A549 (cell line): ENCODE measurements around the gene METRNL. TPM values are rescaled to one million over a fixed set of nuclear protein-coding genes. Genes with fewer than 3 reads are reported as not detected.
A peak's percentile ranks its signal among the peaks of the same experiment; 100 is the strongest.

ENCODE experiments used
- ATAC-seq, 2 experiments: fragments of 200-7000 bp in 1 of 2; fragments of >200 bp in 1 of 2; cut with Nextera tagmentation in 1 of 2; cut with Tn5 transposase in 1 of 2; 3 replicates each; pipeline versions ENCODE4 v1.8.0 to v1.9.1; 2018 to 2020; ENCODE audit warnings: mild to moderate bottlenecking in 1 of 2, moderate library complexity in 1 of 2
- CTCF ChIA-PET: fragments of 300-600 bp; sonication (Branson Sonifier 250); formaldehyde crosslinking; extraction: SDS; loops from one replicate; lab custom pipeline; 2021; ENCODE audit warnings: antibody characterized with exemption, inconsistent platforms; lab: Yijun Ruan, JAX
- POLR2A ChIA-PET: fragments of 350-600 bp; formaldehyde crosslinking; extraction: SDS; loops from one replicate; lab custom pipeline; 2021; ENCODE audit warnings: antibody characterized with exemption, inconsistent platforms; lab: Yijun Ruan, JAX
- DNase-seq, 2 experiments: peaks; one replicate each; pipeline versions ENCODE4 v3.0.0 to v3.0.0-alpha.2; 2011 to 2016; ENCODE audit warnings: low read depth in 1 of 2, low spot score in 1 of 2
- FAIRE-seq: peaks from 2 replicates; lab custom pipeline; 2011; peaks lifted over from hg19 to GRCh38; lab: Jason Lieb, UNC
- H3K27ac ChIP-seq, 2 experiments: fragments of >200 bp; sonication (Bioruptor Twin); formaldehyde crosslinking; 3 replicates each; pipeline ENCODE4 v1.5.1; 2016 to 2017
- H3K4me1 ChIP-seq: fragments of >200 bp; sonication (Bioruptor Twin); formaldehyde crosslinking; 3 replicates; pipeline ENCODE4 v1.6.1; 2016
- H3K4me2 ChIP-seq: fragments of >200 bp; sonication (Bioruptor Twin); formaldehyde crosslinking; 3 replicates; pipeline ENCODE4 v1.6.1; 2016
- H3K4me3 ChIP-seq: fragments of >200 bp; sonication (Bioruptor Twin); formaldehyde crosslinking; 3 replicates; pipeline ENCODE4 v1.5.1; 2016
- H3K9me3 ChIP-seq: fragments of >200 bp; sonication (Bioruptor Twin); formaldehyde crosslinking; 3 replicates; pipeline ENCODE4 v1.6.1; 2016
- BHLHE40 ChIP-seq: IDR thresholded peaks from 2 replicates; pipeline ENCODE4 v1.6.1; 2012; ENCODE audit warnings: low read depth, low read length, inconsistent platforms
- CBX2 ChIP-seq: fragments of 200-600 bp; sonication (generic); IDR thresholded peaks from 2 replicates; pipeline ENCODE4 v1.6.1; 2016; ENCODE audit warnings: low read depth, mild to moderate bottlenecking, borderline replicate concordance
- CEBPB ChIP-seq, 2 experiments: fragments of >200 bp in 1 of 2; sonication (Bioruptor Twin) in 1 of 2; formaldehyde crosslinking in 1 of 2; IDR thresholded peaks; 2 replicates each; pipeline ENCODE4 v1.6.1; 2012 to 2016
- CHD2 ChIP-seq: fragments of 150-350 bp; IDR thresholded peaks from 2 replicates; pipeline ENCODE4 v1.6.1; 2014; ENCODE audit warnings: low read length; ENCODE audit not compliant: partially characterized antibody
- E2F6 ChIP-seq: IDR thresholded peaks from 2 replicates; pipeline ENCODE4 v1.6.1; 2012; ENCODE audit warnings: low read depth, borderline replicate concordance
- ESRRA ChIP-seq: fragments of 150-350 bp; IDR thresholded peaks from 2 replicates; pipeline ENCODE4 v1.6.1; 2014; ENCODE audit warnings: mild to moderate bottlenecking, low read length, borderline replicate concordance
- FOSL2 ChIP-seq, 2 experiments: fragments of 450-650 bp in 1 of 2; fragments of >200 bp in 1 of 2; sonication (Bioruptor Twin) in 1 of 2; formaldehyde crosslinking; IDR thresholded peaks; 2 replicates each; pipeline versions ENCODE4 v1.5.0 to v1.6.1; 2016 to 2020; ENCODE audit warnings: mild to moderate bottlenecking in 1 of 2, moderate library complexity in 1 of 2
- HOXA7 ChIP-seq: fragments of 250-450 bp; sonication (Bioruptor Pico); IDR thresholded peaks from 2 replicates; pipeline ENCODE4 v1.5.0; 2020; ENCODE audit warnings: mild to moderate bottlenecking, moderate library complexity
- JUNB ChIP-seq: fragments of >200 bp; sonication (Bioruptor Twin); formaldehyde crosslinking; IDR thresholded peaks from 2 replicates; pipeline ENCODE4 v1.6.1; 2016
- MAFK ChIP-seq: fragments of 450-650 bp; IDR thresholded peaks from 2 replicates; pipeline ENCODE4 v1.6.1; 2014; ENCODE audit not compliant: partially characterized antibody
- NPAS2 ChIP-seq: fragments of 250-450 bp; sonication (Bioruptor Pico); IDR thresholded peaks from 2 replicates; pipeline ENCODE4 v1.8.0; 2022; ENCODE audit warnings: mild to moderate bottlenecking, moderate library complexity, borderline replicate concordance
- PHF8 ChIP-seq: fragments of 200-600 bp; sonication (generic); IDR thresholded peaks from 2 replicates; pipeline ENCODE4 v1.6.1; 2016; ENCODE audit warnings: low read depth, mild to moderate bottlenecking, antibody characterized with exemption, moderate library complexity, borderline replicate concordance
- RAD21 ChIP-seq, 2 experiments: fragments of >200 bp in 1 of 2; sonication (Bioruptor Twin) in 1 of 2; formaldehyde crosslinking in 1 of 2; IDR thresholded peaks in 1 of 2; conservative IDR thresholded peaks in 1 of 2; 2 replicates in 1 of 2; 3 replicates in 1 of 2; pipeline ENCODE4 v1.6.1; 2012 to 2018; ENCODE audit warnings: inconsistent platforms in 1 of 2
- RNF2 ChIP-seq: fragments of 200-600 bp; sonication (generic); IDR thresholded peaks from 2 replicates; pipeline ENCODE4 v1.6.1; 2016; ENCODE audit warnings: low read depth, mild to moderate bottlenecking, antibody characterized with exemption, moderate library complexity, borderline replicate concordance
- SREBF2 ChIP-seq: fragments of 450-650 bp; IDR thresholded peaks from 2 replicates; pipeline ENCODE4 v1.6.1; 2014; ENCODE audit warnings: mild to moderate bottlenecking, moderate library complexity
- ZC3H11A ChIP-seq: fragments of 450-650 bp; IDR thresholded peaks from 2 replicates; pipeline ENCODE4 v1.6.1; 2014; ENCODE audit warnings: antibody characterized with exemption, mild to moderate bottlenecking
- WGBS: methylation state at CpG from one replicate; pipeline ENCODE4 v1.1.6; 2017; ENCODE audit errors: missing lambda C conversion rate; 5-methylcytosine and 5-hydroxymethylcytosine counted together
- polyA plus RNA-seq, 4 experiments: library from polyadenylated mRNA; depleted of rRNA in 3 of 4; stranded (reverse); fragments of >200 nt; fragmentation: RNase III in 1 of 4; extraction: RNeasy Plus Mini Kit Qiagen cat#74134 plus additional on column Dnase treatment in 1 of 4; gene quantifications; 2 replicates in 3 of 4; 3 replicates in 1 of 4; pipeline ENCODE4 v1.2.3, GENCODE V29; 2011 to 2017
- TF ChIP-seq, protein P1 (sequence below): fragments of 200-600 bp; sonication (generic); IDR thresholded peaks from 2 replicates; pipeline ENCODE4 v1.6.1; 2016; ENCODE audit warnings: antibody characterized with exemption, mild to moderate bottlenecking, moderate library complexity
- TF ChIP-seq, protein P2 (sequence below): IDR thresholded peaks from 2 replicates; pipeline ENCODE4 v1.6.1; 2012

METRNL gene
- polyA plus RNA-seq, 2 of the 4 experiments (the other 2 are of a cell fraction), result 1.7 to 6.4 TPM

DNA sequence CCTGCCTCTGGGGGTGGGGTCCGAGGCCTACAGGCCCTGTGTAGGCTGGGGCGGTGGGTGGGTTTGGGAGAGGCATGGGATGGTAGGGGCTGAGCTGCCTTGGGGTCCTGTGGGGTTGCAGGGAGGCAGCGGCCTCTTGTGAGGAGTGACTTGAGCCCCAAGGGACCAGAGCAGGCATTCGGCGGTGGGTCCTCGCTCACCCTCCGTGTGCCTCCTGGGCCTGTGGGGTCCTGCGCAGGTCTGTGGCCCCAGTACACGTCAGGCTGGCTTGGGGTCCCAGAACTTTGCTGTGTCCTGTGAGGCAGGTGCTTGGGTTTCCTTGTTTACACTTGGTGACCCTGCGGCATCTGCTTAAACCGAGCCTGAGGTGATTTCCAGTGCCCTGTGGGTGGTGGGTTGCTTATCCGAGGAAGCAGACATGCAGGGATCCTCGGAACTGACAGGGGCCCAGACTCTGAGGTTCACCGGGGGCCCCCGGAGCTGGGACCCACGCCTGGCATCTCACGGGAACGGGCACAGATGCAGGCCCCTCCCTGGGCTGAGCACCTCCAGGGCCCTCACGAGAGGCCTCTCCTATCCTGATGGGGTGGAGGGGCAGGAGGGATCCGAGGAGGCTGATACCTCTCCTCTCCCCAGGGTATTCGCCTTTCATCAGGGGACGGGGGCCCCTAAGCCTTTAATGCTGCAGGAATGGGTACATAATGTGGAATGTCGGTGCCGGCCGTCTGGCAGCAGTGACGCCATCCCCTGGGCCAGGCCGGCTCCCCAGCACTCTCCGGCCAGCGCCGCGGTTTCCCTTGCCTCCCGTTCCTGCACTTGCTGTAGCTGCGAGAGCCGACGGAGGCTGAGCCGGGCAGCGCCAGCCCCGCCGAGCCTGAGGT lies 7.7 kb downstream of the METRNL start:
- CTCF ChIA-PET, result interaction anchor here (0.9 kb wide), 1 partner anchor 18 kb away, joined by 4 read pairs; no protein-coding TSS in a partner anchor
- POLR2A ChIA-PET, result no interaction called here
- H3K9me3 ChIP-seq, result no peaks in the 10 kb centered on the region
- no peak overlapping the region for H3K4me3 ChIP-seq
- DNase-seq, result no peak
- TF ChIP-seq RNF2 (no peak), RAD21 (conservative IDR thresholded peaks at IDR 0.05 in 1 of 2, IDR thresholded peaks at IDR 0.05 in 1 of 2) (no peak), JUNB (no peak), FOSL2 (IDR thresholded peaks at IDR 0.05) (no peak), FOSL2 (CRISPR knock-in tag; IDR thresholded peaks at IDR 0.05) (no peak), CEBPB (IDR thresholded peaks at IDR 0.05) (no peak), CBX2 (no peak), BHLHE40 (no peak), CHD2 (no peak), SREBF2 (no peak), ESRRA (no peak), NPAS2 (CRISPR knock-in tag) (no peak), E2F6 (no peak), HOXA7 (CRISPR knock-in tag) (no peak), PHF8 (no peak), ZC3H11A (no peak)
- TF ChIP-seq, protein P1, sequence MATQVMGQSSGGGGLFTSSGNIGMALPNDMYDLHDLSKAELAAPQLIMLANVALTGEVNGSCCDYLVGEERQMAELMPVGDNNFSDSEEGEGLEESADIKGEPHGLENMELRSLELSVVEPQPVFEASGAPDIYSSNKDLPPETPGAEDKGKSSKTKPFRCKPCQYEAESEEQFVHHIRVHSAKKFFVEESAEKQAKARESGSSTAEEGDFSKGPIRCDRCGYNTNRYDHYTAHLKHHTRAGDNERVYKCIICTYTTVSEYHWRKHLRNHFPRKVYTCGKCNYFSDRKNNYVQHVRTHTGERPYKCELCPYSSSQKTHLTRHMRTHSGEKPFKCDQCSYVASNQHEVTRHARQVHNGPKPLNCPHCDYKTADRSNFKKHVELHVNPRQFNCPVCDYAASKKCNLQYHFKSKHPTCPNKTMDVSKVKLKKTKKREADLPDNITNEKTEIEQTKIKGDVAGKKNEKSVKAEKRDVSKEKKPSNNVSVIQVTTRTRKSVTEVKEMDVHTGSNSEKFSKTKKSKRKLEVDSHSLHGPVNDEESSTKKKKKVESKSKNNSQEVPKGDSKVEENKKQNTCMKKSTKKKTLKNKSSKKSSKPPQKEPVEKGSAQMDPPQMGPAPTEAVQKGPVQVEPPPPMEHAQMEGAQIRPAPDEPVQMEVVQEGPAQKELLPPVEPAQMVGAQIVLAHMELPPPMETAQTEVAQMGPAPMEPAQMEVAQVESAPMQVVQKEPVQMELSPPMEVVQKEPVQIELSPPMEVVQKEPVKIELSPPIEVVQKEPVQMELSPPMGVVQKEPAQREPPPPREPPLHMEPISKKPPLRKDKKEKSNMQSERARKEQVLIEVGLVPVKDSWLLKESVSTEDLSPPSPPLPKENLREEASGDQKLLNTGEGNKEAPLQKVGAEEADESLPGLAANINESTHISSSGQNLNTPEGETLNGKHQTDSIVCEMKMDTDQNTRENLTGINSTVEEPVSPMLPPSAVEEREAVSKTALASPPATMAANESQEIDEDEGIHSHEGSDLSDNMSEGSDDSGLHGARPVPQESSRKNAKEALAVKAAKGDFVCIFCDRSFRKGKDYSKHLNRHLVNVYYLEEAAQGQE, result no peak
- TF ChIP-seq, protein P2, sequence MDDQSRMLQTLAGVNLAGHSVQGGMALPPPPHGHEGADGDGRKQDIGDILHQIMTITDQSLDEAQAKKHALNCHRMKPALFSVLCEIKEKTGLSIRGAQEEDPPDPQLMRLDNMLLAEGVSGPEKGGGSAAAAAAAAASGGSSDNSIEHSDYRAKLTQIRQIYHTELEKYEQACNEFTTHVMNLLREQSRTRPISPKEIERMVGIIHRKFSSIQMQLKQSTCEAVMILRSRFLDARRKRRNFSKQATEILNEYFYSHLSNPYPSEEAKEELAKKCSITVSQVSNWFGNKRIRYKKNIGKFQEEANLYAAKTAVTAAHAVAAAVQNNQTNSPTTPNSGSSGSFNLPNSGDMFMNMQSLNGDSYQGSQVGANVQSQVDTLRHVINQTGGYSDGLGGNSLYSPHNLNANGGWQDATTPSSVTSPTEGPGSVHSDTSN, result no peak
- no peak for ATAC-seq
- FAIRE-seq, result no peak
- H3K27ac ChIP-seq, result no peak overlapping the region
- H3K4me1 ChIP-seq, result peaks cover 25% of the 10 kb centered on the region
- H3K4me2 ChIP-seq, result no peak overlapping the region
- 87% methylated on average over 32 of the region's 39 CpGs for WGBS

GRCh38 chr17:83087788-83088360 lies 8.5 kb downstream of the METRNL start:
- no peaks in the 10 kb centered on the region for H3K9me3 ChIP-seq
- peak; percentile 83 for TF ChIP-seq MAFK
- no peak for TF ChIP-seq ESRRA
- DNase-seq (no peak), ATAC-seq (no peak), FAIRE-seq (no peak)
- CTCF ChIA-PET, result no interaction called here
- no peak overlapping the region for H3K4me3 ChIP-seq
- peaks cover 24% of the 10 kb centered on the region for H3K4me1 ChIP-seq
- POLR2A ChIA-PET, result no interaction called here
- no peak overlapping the region for H3K27ac ChIP-seq
- 86% methylated on average over 31 of the region's 31 CpGs for WGBS
- H3K4me2 ChIP-seq, result no peak overlapping the region
